Measurements from ENCODE around the gene PRDM1.

PRDM1 gene

GRCh38 chr6:106110164-106110826 lies 24.2 kb downstream of the PRDM1 start:
- H3K4me3 ChIP-seq (replicated peaks; ENCODE audit: low read depth, low read length) = no peak overlapping the region
- TF ChIP-seq CTCF (IDR thresholded peaks at IDR 0.05; ENCODE audit: low read depth, low read length, missing control alignments) = no peak
- DNase-seq (ENCODE audit: extremely low read depth, low read depth) = no peak

- no peak overlapping the region for H3K4me3 ChIP-seq (replicated peaks; ENCODE audit: low read depth, low read length)
- TF ChIP-seq CTCF (IDR thresholded peaks at IDR 0.05; ENCODE audit: low read depth, low read length, missing control alignments) = no peak
- DNase-seq (ENCODE audit: extremely low read depth, low read depth) = no peak
Observed at GRCh38 chr6:106112433-106112832, 26.3 kb downstream of the PRDM1 start.

GRCh38 chr6:106113256-106113959 lies 27.3 kb downstream of the PRDM1 start:
- DNase-seq (ENCODE audit: extremely low read depth, low read depth) = no peak
- TF ChIP-seq CTCF (IDR thresholded peaks at IDR 0.05; ENCODE audit: low read depth, low read length, missing control alignments) = no peak
- no peak overlapping the region for H3K4me3 ChIP-seq (replicated peaks; ENCODE audit: low read depth, low read length)

- H3K4me3 ChIP-seq (replicated peaks; ENCODE audit: low read depth, low read length) = no peak overlapping the region
- DNase-seq (ENCODE audit: extremely low read depth, low read depth) = no peak
- TF ChIP-seq CTCF (IDR thresholded peaks at IDR 0.05; ENCODE audit: low read depth, low read length, missing control alignments) = no peak
Observed at GRCh38 chr6:106114492-106114891, 28.4 kb downstream of the PRDM1 start.

- DNase-seq (ENCODE audit: extremely low read depth, low read depth) = no peak
- TF ChIP-seq CTCF (IDR thresholded peaks at IDR 0.05; ENCODE audit: low read depth, low read length, missing control alignments) = no peak
- no peak overlapping the region for H3K4me3 ChIP-seq (replicated peaks; ENCODE audit: low read depth, low read length)
Observed at GRCh38 chr6:106115286-106115685, 29.1 kb downstream of the PRDM1 start.

GRCh38 chr6:106116125-106116832 lies 30.1 kb downstream of the PRDM1 start:
- no peak for TF ChIP-seq CTCF (IDR thresholded peaks at IDR 0.05; ENCODE audit: low read depth, low read length, missing control alignments)
- no peak overlapping the region for H3K4me3 ChIP-seq (replicated peaks; ENCODE audit: low read depth, low read length)
- DNase-seq (ENCODE audit: extremely low read depth, low read depth) = no peak

Data from HFF-Myc (cell line).